Muscle of back (tissue), 13 donors: ENCODE results near the gene HBG2. TPM values are rescaled to one million over a fixed set of nuclear protein-coding genes. Genes with fewer than 3 reads are reported as not detected.
"Not testable (repeated sequence)": the region's sequence is repeated elsewhere in the genome, so short reads cannot be mapped to it uniquely, and the experiment has no call there.

ENCODE experiments used
- DNase-seq, 3 donors: peaks; one replicate each; pipeline versions ENCODE4 v3.0.0 to v3.0.0-alpha.2; 2013
- long read RNA-seq, 9 donors: transcript quantifications; one replicate each; lab custom pipeline, GENCODE V29; 2026
- polyA plus RNA-seq, 10 donors: library from polyadenylated mRNA; unstranded; fragments of 120-200 nt; gene quantifications; one replicate each; pipeline ENCODE4 v1.2.1, GENCODE V29; 2013; ENCODE audit not compliant: insufficient read length in 10 of 10

HBG2 gene
- over 10,000 TPM in 4 of 10 donors, 1,000 to 10,000 TPM in 6; 2,782 to 38,425 (median 6,490) TPM for polyA plus RNA-seq
- long read RNA-seq, donor 1, transcript HBG2-203 (3 exons, 307 nt): minor isoform, 7 of 5,635 reads
- long read RNA-seq, donor 1, transcript HBG2-201 (3 exons, 614 nt): major isoform, 3,831 of 5,635 reads
- long read RNA-seq, donor 1, partial matches to known transcripts: 1,797 of 5,635 reads
- long read RNA-seq, donor 1, other reads (novel, unspliced or antisense): 0 of 5,635 reads
- long read RNA-seq, donor 2, transcript HBG2-203 (3 exons, 307 nt): minor isoform, 6 of 2,499 reads
- long read RNA-seq, donor 2, transcript HBG2-201 (3 exons, 614 nt): major isoform, 1,476 of 2,499 reads
- long read RNA-seq, donor 2, partial matches to known transcripts: 1,017 of 2,499 reads
- long read RNA-seq, donor 2, other reads (novel, unspliced or antisense): 0 of 2,499 reads
- long read RNA-seq, donor 3, transcript HBG2-201 (3 exons, 614 nt): major isoform, 8 of 26 reads
- long read RNA-seq, donor 3, partial matches to known transcripts: 18 of 26 reads
- long read RNA-seq, donor 3, other reads (novel, unspliced or antisense): 0 of 26 reads
- long read RNA-seq, donor 4, transcript HBG2-203 (3 exons, 307 nt): minor isoform, 10 of 10,527 reads
- long read RNA-seq, donor 4, transcript HBG2-201 (3 exons, 614 nt): major isoform, 5,236 of 10,527 reads
- long read RNA-seq, donor 4, partial matches to known transcripts: 5,281 of 10,527 reads
- long read RNA-seq, donor 4, other reads (novel, unspliced or antisense): 0 of 10,527 reads
- long read RNA-seq, donor 5, transcript HBG2-201 (3 exons, 614 nt): major isoform, 7,771 of 7,774 reads
- long read RNA-seq, donor 5, partial matches to known transcripts: 0 of 7,774 reads
- long read RNA-seq, donor 5, other reads (novel, unspliced or antisense): 0 of 7,774 reads
- long read RNA-seq, donor 6, transcript HBG2-201 (3 exons, 614 nt): major isoform, 3,002 of 5,721 reads
- long read RNA-seq, donor 6, partial matches to known transcripts: 2,716 of 5,721 reads
- long read RNA-seq, donor 6, other reads (novel, unspliced or antisense): 0 of 5,721 reads
- long read RNA-seq, donor 7, transcript HBG2-201 (3 exons, 614 nt): major isoform, 1,599 of 3,472 reads
- long read RNA-seq, donor 7, partial matches to known transcripts: 1,873 of 3,472 reads
- long read RNA-seq, donor 7, other reads (novel, unspliced or antisense): 0 of 3,472 reads
- long read RNA-seq, donor 8, transcript HBG2-201 (3 exons, 614 nt): major isoform, 6,200 of 6,209 reads
- long read RNA-seq, donor 8, transcript HBG2-203 (3 exons, 307 nt): minor isoform, 9 of 6,209 reads
- long read RNA-seq, donor 8, partial matches to known transcripts: 0 of 6,209 reads
- long read RNA-seq, donor 8, other reads (novel, unspliced or antisense): 0 of 6,209 reads
- long read RNA-seq, donor 9, transcript HBG2-201 (3 exons, 614 nt): major isoform, 5,205 of 6,884 reads
- long read RNA-seq, donor 9, transcript HBG2-203 (3 exons, 307 nt): minor isoform, 6 of 6,884 reads
- long read RNA-seq, donor 9, partial matches to known transcripts: 1,673 of 6,884 reads
- long read RNA-seq, donor 9, other reads (novel, unspliced or antisense): 0 of 6,884 reads

DNA sequence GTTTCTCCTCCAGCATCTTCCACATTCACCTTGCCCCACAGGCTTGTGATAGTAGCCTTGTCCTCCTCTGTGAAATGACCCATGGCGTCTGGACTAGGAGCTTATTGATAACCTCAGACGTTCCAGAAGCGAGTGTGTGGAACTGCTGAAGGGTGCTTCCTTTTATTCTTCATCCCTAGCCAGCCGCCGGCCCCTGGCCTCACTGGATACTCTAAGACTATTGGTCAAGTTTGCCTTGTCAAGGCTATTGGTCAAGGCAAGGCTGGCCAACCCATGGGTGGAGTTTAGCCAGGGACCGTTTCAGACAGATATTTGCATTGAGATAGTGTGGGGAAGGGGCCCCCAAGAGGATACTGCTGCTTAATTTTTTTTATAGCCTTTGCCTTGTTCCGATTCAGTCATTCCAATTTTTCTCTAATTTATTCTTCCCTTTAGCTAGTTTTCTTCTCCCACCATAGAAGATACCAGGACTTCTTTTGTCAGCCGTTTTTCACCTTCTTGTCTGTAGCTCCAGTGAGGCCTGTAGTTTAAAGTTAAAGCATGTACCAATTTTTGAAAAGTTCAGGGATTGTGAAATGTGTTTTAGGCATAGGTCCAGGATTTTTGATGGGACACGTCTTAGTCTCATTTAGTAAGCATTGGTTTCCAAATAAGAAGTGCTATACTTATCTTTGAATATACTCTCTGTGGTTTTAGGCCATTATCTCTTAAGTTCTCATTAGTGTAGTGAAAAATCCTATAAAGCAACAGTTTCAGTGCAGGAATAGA, at the start of gene HBG2:
HBG2 (minus strand) TSS at position 136 of the 768 bp plus-strand sequence; CDS start at position 83, 53 bp downstream.
- not testable (repeated sequence) for DNase-seq

DNA sequence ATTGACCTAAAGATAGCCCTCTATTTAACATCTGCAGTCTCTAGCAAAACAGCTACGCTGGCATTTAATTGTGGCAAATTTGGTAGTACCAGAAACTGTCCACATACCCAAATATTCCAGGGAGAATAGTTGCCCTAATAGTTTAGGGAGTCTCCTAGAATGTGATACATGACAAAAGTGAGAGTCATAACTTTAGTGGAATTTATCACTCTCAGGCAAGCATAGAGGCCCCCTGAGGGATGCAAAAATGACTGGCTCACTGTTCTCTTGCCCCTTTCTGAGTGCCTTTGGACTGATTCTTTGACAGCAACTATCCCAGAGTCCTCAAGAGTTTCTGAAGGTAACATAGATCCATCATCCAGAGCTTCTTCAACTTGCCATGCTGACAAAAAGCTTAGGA, 49.5 kb upstream of the HBG2 start:
- DNase-seq: no peak

DNA sequence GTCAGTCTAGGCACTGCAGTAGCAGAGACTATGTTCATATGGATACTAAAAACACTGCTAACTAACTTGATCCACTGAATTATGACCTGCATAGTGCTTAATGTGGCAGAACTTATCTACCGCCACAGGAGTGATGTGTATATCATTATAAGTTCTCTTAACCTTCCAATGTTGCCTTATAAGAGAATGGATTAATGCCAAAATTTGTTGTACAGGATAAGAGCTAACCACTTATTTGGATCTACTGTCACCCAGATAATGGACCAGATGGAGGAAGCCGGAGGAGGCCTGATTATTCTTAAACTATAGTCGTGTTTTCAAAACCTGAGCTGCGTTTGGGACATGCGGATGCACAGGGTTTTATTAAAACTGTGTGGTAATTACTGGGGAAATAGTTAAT, 49.0 kb upstream of the HBG2 start:
- no peak for DNase-seq

DNA sequence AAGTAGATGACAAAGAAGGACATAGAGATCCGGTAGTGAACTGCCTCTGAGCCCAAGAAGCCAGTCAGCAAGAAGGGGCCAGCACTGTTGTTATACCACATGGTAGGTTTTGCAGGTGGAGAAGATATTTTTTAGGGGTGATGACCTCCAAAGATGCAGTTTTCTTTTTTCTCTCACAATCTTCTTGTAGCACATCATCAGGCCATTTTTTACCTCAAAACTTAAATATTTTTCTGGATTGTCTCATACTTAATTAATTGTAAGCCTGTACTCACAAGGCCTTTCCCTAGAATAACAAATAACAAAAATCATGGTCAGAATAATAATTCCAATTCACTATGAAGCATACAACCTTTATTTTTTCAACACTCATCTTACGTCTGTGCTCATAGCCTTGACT, 47.3 kb upstream of the HBG2 start, which contains the start of gene OR51B4:
OR51B4 (minus strand) TSS at position 101 of the 400 bp plus-strand sequence; CDS start at position 101, 0 bp downstream.
- no peak for DNase-seq

DNA sequence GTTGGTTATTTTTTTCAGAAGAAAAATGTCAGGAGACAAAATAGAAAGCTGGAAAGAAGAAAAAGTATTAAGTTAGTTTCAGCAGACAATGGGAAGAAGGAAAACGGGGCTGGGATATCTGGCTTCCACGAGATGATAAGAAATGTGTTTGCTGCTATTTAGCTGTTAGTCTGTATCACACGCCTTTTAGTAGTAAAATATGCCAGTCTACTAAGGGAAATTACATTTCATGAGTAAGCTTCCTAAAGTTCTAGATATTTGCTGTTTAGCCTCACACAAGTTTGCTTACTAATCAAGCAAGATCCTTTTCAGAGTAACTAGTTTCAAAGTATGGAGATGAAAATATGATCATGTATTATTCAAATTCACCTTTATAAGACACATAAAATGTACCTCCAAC, 45.7 kb upstream of the HBG2 start:
- no peak for DNase-seq

DNA sequence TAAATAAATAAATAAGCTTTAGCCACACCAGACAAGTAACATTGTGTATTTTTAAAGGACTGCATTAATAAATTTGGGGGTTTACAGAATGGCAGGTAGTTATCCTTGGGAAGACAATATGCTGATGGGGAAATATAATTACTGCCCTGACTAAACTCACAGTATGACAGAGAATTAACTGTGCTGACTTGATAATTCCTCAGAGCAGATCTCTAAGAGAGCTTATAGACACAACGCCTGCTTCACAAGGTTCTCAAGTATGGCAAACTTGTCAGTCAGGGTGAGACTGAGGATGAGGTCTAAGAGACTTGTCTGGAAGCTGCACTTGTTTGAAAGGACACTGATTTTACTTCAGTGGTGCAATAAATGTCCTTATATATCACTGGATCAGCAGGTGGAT, 43.9 kb upstream of the HBG2 start:
- DNase-seq: no peak

DNA sequence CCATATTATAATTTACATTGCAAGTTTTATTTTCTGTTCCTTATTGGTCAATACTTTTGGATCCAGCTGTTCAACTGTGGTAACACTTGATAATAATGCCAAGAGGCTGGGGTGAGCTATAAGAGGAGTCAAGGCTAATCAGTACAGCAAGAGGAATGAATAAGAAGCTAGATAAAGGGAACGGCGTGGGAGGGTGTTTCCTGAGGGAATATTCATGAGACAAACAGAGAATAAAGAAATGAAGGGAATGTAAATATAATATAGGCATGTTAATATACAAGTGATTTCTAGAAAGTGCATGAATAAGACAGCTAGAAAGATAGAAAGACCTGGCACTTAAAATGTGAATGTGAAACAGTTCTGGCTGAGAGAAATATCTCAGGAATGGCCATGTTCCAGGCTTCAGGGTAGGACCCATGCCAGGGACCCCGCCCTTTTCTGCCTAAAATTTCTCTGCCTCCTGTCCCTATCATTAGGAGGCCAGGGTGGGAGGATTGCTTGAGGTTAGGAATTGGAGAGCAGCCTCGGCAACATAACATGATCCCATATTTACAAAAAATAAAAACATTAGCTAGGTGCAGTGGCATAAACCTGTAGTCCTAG, 43.2 kb upstream of the HBG2 start:
- no peak for DNase-seq

DNA sequence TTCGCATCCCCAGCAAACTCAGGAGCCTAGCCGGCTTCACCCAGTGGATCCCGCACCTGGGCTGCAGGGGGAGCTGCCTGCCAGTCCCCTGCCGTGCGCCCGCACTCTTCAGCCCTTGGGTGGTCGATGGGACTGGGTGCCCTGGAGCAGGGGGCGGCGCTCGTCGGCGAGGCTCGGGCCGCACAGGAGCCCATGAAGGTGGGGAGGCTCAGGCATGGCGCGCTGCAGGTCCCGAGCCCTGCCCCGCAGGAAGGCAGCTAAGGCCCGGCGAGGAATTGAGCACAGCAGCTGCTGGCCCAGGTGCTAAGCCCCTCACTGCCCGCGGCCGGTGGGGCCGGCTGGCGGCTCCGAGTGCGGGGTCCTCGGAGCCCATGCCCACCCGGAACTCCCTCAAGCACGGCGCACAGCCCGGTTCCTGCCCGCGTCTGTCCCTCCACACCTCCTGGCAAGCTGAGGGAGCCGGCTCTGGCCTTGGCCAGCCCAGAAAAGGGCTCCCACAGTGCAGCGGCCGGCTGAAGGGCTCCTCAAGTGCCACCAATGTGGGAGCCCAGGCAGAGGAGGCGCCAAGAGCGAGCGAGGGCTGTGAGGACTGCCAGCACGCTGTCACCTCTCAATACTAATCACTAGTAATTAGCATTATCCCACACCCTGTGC, 39.9 kb upstream of the HBG2 start:
- not testable (repeated sequence) for DNase-seq

DNA sequence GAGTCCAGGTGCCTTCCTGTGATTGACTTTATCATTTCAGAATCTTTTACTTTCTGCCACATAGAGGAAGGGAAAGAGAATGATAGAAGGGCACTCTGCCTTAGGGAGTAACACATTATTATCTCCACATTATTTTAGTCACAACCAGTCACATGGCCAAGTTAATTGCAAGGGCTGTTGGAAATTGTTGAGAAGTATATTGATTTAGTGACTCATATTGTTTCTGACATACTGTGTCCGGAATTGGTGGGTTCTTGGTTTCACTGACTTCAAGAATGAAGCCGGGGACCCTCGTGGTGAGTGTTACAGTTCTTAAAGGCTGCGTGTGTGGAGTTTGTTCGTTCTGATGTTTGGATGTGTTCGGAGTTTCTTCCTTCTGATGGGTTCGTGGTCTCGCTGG, 38.4 kb upstream of the HBG2 start:
- no peak for DNase-seq

DNA sequence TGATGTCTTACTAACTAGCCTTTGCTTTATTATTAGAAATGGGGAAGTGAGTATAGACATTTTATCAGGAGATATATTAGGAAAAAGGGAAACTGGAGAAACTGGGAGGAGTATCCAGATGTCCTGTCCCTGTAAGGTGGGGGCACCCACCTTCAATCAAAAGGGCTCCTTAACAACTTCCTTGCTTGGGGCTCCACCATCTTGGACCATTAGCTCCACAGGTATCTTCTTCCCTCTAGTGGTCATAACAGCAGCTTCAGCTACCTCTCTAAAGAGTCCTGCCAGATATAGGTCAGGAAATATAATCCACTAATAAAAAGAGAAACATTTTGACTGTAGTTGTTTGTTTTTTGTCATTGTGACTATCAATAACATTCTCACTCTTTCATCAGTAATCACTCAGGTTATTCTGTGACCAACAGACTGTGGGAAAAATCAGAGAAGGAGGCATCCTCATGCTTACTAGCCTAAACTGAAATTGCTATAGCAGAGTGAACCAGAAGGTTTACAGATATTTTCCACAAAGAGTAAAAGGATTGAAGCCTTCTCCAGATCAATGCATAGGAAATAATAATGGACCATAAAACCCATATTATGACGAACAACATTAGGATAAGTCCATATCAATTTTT, 36.7 kb upstream of the HBG2 start:
- no peak for DNase-seq

DNA sequence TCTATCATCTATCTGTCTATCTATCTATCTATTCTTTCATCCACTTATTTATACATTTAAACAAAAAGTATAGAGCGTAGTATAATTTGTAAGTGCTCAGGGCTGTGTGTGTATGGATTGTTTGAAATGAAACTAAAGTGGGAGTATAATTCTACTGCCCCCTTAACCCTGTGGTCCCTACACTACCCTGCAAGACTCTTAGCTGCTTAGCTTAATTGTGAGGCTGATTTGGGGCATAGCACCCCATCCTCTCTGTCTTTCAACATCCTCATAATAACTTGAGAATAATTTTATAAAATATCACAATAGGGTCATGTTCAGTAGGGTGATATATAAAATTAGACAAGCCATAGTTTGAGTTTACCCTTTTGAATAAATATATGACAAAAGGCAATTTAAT, 35.5 kb upstream of the HBG2 start:
- no peak for DNase-seq

DNA sequence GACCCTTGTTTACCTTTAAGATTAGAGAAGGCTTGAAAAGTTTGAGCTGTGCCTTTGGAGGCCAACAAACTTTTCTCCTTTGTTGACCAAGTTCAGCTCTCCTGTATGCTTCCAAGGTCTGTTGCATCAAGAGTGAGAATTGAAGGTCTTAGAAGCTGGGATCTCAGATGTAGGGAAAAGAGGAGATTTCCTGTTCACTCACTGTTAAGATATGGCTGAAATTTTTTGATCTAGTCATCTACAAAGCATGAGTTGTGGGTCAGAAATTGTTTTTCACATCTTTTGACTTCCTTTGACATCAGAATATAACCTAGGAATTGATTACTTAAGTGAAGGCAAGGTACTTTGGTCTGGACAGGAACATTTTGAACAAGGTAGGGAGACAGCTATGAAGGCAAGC, 35.1 kb upstream of the HBG2 start:
- no peak for DNase-seq

DNA sequence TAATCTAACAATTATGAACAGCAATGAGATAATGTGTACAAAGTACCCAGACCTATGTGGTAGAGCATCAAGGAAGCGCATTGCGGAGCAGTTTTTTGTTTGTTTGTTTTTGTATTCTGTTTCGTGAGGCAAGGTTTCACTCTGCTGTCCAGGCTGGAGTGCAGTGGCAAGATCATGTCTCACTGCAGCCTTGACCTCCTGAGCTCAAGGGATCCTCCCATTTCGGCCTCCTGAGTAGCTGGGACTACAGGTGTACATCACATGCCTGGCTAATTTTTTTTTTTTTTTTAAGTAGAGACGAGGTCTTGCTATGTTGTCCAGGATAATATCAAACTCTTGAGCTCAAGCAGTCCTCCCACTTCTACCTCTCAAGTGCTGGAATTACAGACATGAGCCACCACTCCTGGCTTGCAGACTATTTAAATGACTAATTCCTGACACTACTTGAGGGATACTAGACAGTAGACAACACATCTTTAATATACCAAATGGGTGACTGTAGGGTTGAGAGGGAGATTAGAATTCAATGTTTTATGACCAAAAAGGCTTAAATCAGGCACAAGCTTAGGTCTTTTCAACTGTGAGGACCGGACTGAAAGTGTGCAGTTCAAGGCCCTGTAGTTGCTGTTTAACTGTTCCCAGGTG, 34.4 kb upstream of the HBG2 start:
- no peak for DNase-seq

DNA sequence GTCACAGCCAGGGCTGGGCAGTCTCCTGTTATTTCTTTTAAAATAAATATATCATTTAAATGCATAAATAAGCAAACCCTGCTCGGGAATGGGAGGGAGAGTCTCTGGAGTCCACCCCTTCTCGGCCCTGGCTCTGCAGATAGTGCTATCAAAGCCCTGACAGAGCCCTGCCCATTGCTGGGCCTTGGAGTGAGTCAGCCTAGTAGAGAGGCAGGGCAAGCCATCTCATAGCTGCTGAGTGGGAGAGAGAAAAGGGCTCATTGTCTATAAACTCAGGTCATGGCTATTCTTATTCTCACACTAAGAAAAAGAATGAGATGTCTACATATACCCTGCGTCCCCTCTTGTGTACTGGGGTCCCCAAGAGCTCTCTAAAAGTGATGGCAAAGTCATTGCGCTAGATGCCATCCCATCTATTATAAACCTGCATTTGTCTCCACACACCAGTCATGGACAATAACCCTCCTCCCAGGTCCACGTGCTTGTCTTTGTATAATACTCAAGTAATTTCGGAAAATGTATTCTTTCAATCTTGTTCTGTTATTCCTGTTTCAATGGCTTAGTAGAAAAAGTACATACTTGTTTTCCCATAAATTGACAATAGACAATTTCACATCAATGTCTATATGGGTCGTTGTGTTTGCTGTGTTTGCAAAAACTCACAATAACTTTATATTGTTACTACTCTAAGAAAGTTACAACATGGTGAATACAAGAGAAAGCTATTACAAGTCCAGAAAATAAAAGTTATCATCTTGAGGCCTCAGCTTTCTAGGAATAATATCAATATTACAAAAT, 33.7 kb upstream of the HBG2 start:
- no peak for DNase-seq

DNA sequence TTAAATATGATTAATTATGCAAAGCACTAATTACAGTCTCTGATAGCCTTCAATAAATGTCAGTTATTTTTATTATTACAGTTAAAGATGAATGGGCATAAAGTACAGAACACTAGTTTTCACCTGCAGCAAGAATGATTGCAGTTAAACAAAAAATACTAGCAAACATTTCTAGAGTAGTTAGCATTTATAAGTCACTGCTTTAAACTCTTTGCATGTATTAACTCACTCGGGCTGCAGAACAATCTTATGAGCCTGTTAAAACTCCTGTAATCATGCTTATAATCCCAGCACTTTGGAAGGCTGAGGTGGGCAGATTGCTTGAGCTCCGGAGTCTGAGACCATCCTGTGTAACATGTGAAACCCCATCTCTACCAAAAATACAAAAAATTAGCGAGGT, 32.3 kb upstream of the HBG2 start:
- no peak for DNase-seq

DNA sequence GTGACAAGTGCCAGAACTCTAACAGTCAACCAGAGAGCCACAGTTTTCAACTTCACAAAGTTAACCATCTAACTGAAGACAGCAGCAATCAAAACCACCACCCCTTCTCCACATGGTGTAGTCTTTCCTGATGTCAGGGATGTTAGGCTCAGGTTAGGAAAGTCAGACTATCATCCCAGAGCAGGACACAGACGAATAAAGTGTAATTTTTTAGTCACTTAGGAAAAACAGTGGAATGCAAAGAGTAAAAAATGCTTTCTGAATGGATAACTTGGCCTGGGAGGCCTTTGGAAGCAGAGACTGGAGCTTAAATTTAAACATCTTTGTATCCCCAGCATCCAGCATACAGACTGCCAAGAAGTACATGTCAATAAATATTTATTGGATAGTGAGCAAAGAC, 31.8 kb upstream of the HBG2 start:
- DNase-seq: peak in 1 of 3 donors; percentile 11

DNA sequence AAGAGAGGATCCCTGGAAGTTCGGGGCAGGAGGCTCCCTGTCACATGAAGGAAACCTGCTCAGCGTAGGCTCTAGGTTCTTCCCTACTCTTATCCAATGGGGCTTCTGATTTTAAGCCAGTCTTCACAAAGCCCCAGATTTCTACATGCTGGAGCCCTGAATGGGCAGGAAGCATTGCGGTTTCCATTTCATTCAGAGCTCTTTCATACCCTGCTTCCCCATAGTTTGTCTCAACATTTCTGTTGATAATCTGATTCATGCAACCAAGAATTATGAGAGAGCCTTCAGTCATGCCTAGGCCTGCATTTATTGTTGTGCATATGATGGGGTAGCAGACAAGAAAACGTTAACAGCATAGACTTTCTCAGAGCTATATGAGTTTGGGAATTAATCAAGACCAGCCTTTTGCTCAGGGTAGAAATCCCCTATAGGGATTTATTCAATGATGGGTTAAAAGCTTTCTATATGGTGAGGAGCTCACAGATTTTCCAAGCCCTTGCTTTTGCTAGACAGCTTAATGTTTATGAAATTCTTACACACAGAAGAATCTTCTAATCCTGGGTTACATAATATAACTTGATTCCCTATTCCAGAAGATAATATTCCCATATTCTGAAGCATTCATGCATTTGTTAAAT, 31.2 kb upstream of the HBG2 start:
- no peak for DNase-seq
